ENCODE results near the gene ACOX3.

Gene ACOX3

GRCh38 chr4:8469550-8469949, 29.0 kb upstream of the ACOX3 start:
- H3K27ac ChIP-seq: no peak overlapping the region
- no peak overlapping the region for H3K4me3 ChIP-seq

DNA sequence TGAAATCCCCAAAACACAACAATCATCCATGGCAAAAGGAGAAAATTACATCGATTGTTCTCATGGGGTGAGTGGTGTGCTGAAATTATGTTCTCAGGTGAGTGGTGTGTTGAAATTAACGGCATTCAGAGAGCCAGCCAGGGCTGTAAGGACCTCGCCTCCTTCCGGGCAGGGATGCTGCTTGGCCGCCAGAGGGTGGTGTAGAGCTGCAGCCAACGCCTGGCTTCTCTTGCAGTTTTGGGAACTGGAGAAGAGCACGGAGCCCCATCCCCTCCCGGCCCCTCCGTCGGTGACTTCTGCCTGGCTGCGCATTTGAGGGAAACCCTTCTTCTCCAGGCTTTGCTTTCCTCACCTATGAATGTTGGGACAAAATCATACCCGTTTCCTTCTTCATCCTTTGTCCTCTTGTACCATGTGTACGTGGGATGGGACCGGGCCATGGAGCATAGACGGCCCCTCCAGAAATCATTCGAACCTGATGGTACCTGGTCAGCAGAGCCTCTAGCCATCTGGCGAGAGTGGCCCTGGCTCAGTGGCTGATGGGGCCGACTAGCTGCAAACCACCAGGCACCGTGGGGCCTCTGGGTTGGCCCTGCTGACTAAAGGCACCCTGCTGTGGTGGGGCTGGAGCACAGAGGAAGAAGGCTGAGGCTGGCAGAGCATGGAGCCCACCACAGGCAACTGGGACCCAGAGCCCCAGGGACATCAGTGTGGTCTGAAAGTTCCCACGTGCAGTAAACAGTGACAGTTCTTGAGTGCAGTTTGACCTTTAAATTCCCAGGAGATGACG, 28.4 kb upstream of the ACOX3 start:
- H3K27ac ChIP-seq: no peak overlapping the region
- H3K4me3 ChIP-seq: no peak overlapping the region

DNA sequence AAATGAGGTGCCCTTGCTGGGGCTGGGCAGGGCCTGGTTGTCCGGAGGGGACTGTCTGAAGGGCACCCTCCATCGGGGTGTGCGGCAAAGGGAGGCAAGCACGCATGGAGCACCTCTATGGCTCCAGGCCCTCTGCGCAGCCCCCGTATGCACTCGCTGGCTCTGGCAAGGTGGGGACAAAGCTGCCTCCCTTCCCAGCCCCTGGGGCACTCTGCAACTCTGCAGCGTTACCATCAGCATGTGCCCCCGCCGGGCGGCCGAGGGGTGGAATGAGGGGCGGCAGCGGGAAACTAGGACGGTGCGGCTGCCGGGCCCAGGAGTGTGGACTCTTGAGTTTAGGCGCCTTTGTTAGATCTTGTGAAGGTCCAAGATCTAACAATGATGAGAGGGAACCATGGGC, 26.5 kb upstream of the ACOX3 start:
- Histone ChIP-seq H3K27ac (no peak overlapping the region), H3K4me3 (no peak overlapping the region)

GRCh38 chr4:8465615-8466611, 25.4 kb upstream of the ACOX3 start:
- Histone ChIP-seq H3K4me3 (no peak overlapping the region), H3K27ac (no peak overlapping the region)

GRCh38 chr4:8464381-8464780, 23.9 kb upstream of the ACOX3 start:
- no peak overlapping the region for H3K27ac ChIP-seq
- H3K4me3 ChIP-seq: no peak overlapping the region

DNA sequence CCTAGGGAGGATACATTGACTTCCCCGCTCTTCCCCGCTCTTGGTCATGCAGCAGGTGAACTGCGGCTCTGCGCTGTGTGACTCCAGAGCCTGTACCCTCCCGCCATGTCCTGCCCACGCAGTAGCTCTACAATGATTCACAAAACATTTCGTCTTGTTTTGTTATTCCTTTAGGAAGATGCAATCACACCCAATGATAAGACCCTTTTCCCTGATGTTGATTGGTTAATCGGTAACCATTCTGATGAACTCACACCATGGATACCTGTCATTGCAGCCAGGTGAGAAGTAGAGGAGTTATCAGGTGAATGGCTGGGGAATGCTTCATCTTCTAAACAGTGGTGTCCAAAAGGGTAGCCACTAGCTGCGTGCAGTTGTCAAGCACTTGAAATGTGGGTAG, 23.3 kb upstream of the ACOX3 start:
- Histone ChIP-seq H3K27ac (no peak overlapping the region), H3K4me3 (no peak overlapping the region)

- H3K4me3 ChIP-seq: no peak overlapping the region
- no peak overlapping the region for H3K27ac ChIP-seq
Observed at GRCh38 chr4:8461616-8462015, 21.1 kb upstream of the ACOX3 start.

- H3K4me3 ChIP-seq: no peak overlapping the region
- no peak overlapping the region for H3K27ac ChIP-seq
Observed at GRCh38 chr4:8461086-8461485, 20.6 kb upstream of the ACOX3 start.

DNA sequence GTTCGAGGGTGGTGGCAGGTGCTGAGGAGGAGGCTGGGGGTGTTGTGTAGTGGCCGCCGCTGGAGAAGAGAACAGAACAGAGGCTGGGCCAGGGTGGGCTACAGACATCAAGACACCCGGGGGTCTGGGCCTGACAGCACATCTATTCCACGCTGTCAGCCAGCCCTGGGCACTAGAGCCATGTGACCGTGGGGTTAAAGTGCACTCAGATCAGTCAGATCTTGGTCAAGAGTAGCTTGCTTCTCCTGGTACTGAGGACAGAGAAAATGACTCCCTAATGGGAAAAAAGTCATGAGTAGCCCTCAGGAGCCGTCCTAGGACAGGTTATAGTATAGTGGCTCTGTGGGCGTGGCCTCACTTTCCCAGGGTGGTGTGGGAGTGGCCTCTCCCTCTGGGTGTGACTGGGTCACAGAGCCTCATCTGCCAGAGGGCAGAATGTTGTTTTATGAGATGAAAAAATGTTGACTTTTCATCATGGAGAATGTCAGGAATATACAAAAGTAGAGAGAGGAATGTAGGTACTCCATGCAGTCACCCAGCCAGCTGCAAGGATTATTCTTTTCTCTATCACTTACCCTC, 19.4 kb upstream of the ACOX3 start:
- no peak overlapping the region for H3K4me3 ChIP-seq
- no peak overlapping the region for H3K27ac ChIP-seq

- Histone ChIP-seq H3K27ac (no peak overlapping the region), H3K4me3 (no peak overlapping the region)
Observed at GRCh38 chr4:8457646-8458252, 17.2 kb upstream of the ACOX3 start.

GRCh38 chr4:8453957-8454356, 13.4 kb upstream of the ACOX3 start:
- H3K4me3 ChIP-seq: no peak overlapping the region
- H3K27ac ChIP-seq: no peak overlapping the region

- Histone ChIP-seq H3K4me3 (no peak overlapping the region), H3K27ac (peak overlapping the region in 6 of 21 experiments; percentile 21 to 65 (median 60))
Observed at GRCh38 chr4:8451440-8452182, 11.1 kb upstream of the ACOX3 start.

GRCh38 chr4:8446122-8446521, 5.6 kb upstream of the ACOX3 start:
- Histone ChIP-seq H3K27ac (no peak overlapping the region), H3K4me3 (no peak overlapping the region)

DNA sequence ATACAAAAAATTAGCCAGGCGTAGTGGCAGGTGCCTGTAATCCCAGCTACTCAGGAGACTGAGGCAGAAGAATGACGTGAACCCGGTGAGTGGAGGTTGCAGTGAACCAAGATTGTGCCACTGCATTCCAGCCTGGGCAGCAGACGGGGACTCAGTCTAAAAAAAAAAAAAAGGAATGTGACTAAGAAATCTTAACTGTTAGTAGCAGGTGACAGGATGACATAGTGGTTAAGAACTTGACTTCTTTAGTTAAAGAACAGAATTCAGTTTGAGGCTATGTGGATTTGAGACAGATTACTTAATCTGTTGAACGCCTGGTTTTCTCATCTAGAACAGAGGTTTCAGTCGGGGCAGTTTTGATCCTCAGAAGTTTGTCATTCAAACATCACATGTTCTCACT, 3.3 kb upstream of the ACOX3 start:
- H3K4me3 ChIP-seq: no peak overlapping the region

GRCh38 chr4:8442596-8443358, 2.3 kb upstream of the ACOX3 start:
- Histone ChIP-seq H3K4me3 (peak overlapping the region in 1 of 7 experiments; percentile 87), H3K27ac (peak overlapping the region in 1 of 21 experiments; percentile 39)

More for the DNA sequence above, 3.3 kb upstream of the ACOX3 start:
- H3K27ac ChIP-seq: no peak overlapping the region

- Histone ChIP-seq H3K4me3 (peak overlapping the region; percentile 68 to 100 (median 95)), H3K27ac (peak overlapping the region in 12 of 21 experiments; percentile 83 to 98 (median 91))
Observed at GRCh38 chr4:8441499-8442091, 1.1 kb upstream of the ACOX3 start.

- Histone ChIP-seq H3K4me3 (peak overlapping the region; percentile 68 to 100 (median 95)), H3K27ac (peak overlapping the region in 20 of 21 experiments; percentile 64 to 98 (median 91))
Observed at GRCh38 chr4:8439914-8440491, 520 bp downstream of the ACOX3 start.

DNA sequence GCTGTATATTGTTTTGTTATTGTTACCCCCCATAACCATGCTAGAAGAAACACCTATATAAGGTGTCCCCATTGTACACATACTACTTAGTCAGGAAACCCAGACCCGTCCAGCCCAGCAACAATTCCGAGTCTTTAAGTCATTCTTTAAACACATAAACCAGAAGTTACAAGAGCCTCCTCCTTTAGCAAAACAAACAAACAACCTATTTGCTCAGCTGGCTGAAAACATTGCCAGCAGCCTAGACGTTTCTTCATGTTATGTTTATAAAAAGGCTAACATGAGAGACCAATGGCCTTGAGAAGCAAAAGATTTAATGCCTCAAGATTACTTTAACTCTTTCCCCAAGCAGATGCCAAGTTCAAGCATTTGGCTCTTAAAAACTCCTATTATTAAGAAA, 1.4 kb downstream of the ACOX3 start:
- Histone ChIP-seq H3K4me3 (no peak overlapping the region), H3K27ac (peak overlapping the region in 9 of 21 experiments; percentile 31 to 95 (median 90))
